NT2/D1 (cell line): ENCODE data around the gene OR4D2.
A peak's percentile ranks its signal among the peaks of the same experiment; 100 is the strongest.

Experiments
- YY1 ChIP-seq: IDR thresholded peaks from 2 replicates; pipeline ENCODE4 v1.6.1; 2011; ENCODE audit not compliant: insufficient read length, insufficient read depth
- ZNF274 ChIP-seq: IDR thresholded peaks from 2 replicates; pipeline ENCODE4 v1.6.1; 2011; ENCODE audit warnings: mild to moderate bottlenecking, low read depth, low read length

GRCh38 chr17:58219007-58219788, 52.4 kb downstream of the OR4D2 start, which contains the start of gene MKS1:
- peak; percentile 86 for TF ChIP-seq YY1
- no peak for TF ChIP-seq ZNF274
